Measurements from ENCODE around the gene SHISA9.

The SHISA9 gene

DNA sequence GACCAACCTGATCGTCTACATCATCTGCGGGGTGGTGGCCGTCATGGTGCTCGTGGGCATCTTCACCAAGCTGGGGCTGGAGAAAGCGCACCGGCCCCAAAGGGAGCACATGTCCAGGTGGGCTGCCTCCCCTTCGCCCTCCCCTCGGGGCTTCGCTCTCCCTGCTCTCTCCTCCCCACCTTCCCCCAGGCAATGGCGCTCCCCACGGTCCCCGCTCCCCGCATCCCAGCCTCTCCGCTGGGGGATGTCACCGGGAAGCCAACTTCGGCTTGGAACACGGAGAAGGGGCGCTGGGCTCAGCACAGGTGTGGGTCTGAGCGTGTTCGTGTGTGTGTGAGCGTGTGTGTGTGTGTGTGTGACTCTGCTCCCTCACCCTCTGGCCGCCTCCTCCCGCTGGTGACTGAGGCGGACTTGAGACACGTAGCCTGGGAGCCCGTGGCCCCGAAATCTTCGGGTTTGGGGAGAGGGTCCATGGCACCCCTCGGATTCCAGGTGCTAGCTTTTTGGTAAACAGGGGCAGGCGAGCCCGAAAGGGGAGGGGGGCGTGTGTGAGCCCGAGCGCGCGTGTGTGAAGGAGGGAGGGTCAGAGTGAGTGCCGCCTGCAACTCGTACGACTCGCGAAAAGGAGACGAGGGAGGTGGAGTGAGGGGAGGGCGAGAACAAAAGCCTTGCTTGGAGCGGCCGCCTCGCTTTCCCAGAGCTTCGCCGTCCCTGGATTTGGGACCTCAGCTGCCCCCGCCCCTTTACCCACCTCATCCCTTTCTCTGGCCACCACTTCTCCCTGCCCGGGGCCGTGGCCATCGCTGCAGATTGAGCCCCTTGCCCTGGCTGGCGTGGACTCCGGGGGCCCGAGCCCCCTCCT, 1.3 kb downstream of the SHISA9 start:
- Histone ChIP-seq H3F3A (ENCODE audit: insufficient read depth, low read length) (no peaks in the 10 kb centered on the region), H3K9ac (ENCODE audit: low read length) (no peak overlapping the region), H3K36me3 (ENCODE audit: insufficient read depth, low read length) (no peaks in the 10 kb centered on the region), H3K4me3 (ENCODE audit: low read depth, low read length, poor library complexity, severe bottlenecking) (no peak overlapping the region), H3K4me2 (ENCODE audit: low read length) (no peak overlapping the region), H3K79me2 (ENCODE audit: insufficient read depth, low read length) (no peaks in the 10 kb centered on the region), H2AFZ (ENCODE audit: low read length) (no peak overlapping the region), H3K9me3 (ENCODE audit: low read length) (no peaks in the 10 kb centered on the region), H3K27me3 (ENCODE audit: insufficient read depth, low read length) (no peaks in the 10 kb centered on the region; the same call in 1 of the 2 replicates), H3K4me1 (ENCODE audit: insufficient read depth, low read length, severe bottlenecking) (peaks cover 33% of the 10 kb centered on the region), H4K20me1 (ENCODE audit: insufficient read depth, low read length) (no peaks in the 10 kb centered on the region), H3K9me2 (ENCODE audit: low read depth, low read length) (no peaks in the 10 kb centered on the region), H3K27ac (ENCODE audit: low read depth, low read length, poor library complexity, severe bottlenecking) (no peak overlapping the region)
- TF ChIP-seq, protein P1, sequence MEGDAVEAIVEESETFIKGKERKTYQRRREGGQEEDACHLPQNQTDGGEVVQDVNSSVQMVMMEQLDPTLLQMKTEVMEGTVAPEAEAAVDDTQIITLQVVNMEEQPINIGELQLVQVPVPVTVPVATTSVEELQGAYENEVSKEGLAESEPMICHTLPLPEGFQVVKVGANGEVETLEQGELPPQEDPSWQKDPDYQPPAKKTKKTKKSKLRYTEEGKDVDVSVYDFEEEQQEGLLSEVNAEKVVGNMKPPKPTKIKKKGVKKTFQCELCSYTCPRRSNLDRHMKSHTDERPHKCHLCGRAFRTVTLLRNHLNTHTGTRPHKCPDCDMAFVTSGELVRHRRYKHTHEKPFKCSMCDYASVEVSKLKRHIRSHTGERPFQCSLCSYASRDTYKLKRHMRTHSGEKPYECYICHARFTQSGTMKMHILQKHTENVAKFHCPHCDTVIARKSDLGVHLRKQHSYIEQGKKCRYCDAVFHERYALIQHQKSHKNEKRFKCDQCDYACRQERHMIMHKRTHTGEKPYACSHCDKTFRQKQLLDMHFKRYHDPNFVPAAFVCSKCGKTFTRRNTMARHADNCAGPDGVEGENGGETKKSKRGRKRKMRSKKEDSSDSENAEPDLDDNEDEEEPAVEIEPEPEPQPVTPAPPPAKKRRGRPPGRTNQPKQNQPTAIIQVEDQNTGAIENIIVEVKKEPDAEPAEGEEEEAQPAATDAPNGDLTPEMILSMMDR (IDR thresholded peaks at IDR 0.05; ENCODE audit: low read length): no peak
- no peak for TF ChIP-seq EZH2 (IDR thresholded peaks at IDR 0.05; ENCODE audit: borderline replicate concordance, low read length)

DNA sequence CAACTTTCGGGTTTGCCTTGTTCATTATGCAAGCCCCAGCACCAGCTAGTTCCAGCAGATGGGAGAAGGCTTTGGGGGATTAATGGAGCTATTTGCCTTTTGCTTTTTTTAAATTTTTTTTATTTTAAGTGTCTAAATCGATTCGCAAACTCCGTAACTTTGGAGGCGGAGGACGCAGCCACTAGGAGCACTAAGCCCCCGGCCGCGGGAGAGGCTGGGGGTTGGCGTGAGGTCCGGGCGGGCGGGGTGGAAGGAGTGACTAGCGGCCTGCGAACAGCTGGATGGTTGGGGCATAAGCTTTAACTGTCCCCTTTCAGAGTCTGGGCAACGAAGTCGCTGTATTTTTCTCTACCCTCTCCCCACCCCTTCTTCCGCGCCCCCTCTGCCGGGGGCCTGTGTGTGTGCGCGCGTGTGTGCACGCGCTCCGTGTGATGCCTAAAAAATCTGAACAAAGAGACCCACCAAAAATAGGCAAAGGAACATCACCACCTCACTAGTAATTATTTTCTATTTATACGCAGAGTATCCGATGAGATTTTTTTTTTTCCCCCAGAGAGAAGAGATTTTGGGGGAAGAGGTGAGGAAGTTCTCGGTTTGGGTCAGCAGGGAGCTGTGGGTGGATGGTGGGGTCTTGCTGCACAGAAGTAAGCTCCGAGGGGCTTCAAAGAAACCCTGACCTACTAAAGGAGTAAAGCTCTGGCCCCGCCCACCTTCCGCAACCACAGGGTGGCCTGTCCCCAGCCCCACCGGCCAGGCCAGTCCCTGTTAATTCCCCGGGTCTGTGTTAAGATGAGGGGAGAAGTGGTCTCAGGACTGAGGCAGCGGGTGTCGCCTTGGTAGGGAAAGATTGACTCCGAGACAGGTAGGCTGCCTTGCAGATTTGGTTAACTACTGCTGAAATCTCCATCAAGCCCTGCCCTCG, 2.3 kb downstream of the SHISA9 start:
- Histone ChIP-seq H2AFZ (ENCODE audit: low read length) (no peak overlapping the region), H3K9ac (ENCODE audit: low read length) (no peak overlapping the region), H3F3A (ENCODE audit: insufficient read depth, low read length) (no peaks in the 10 kb centered on the region), H3K27me3 (ENCODE audit: insufficient read depth, low read length) (no peaks in the 10 kb centered on the region; the same call in 1 of the 2 replicates), H4K20me1 (ENCODE audit: insufficient read depth, low read length) (no peaks in the 10 kb centered on the region), H3K9me2 (ENCODE audit: low read depth, low read length) (no peaks in the 10 kb centered on the region), H3K36me3 (ENCODE audit: insufficient read depth, low read length) (no peaks in the 10 kb centered on the region), H3K4me1 (ENCODE audit: insufficient read depth, low read length, severe bottlenecking) (peaks cover 24% of the 10 kb centered on the region), H3K9me3 (ENCODE audit: low read length) (no peaks in the 10 kb centered on the region), H3K4me3 (ENCODE audit: low read depth, low read length, poor library complexity, severe bottlenecking) (no peak overlapping the region), H3K79me2 (ENCODE audit: insufficient read depth, low read length) (no peaks in the 10 kb centered on the region), H3K4me2 (ENCODE audit: low read length) (no peak overlapping the region), H3K27ac (ENCODE audit: low read depth, low read length, poor library complexity, severe bottlenecking) (no peak overlapping the region)
- TF ChIP-seq, protein P1 (IDR thresholded peaks at IDR 0.05; ENCODE audit: low read length): no peak
- no peak for TF ChIP-seq EZH2 (IDR thresholded peaks at IDR 0.05; ENCODE audit: borderline replicate concordance, low read length)

DNA sequence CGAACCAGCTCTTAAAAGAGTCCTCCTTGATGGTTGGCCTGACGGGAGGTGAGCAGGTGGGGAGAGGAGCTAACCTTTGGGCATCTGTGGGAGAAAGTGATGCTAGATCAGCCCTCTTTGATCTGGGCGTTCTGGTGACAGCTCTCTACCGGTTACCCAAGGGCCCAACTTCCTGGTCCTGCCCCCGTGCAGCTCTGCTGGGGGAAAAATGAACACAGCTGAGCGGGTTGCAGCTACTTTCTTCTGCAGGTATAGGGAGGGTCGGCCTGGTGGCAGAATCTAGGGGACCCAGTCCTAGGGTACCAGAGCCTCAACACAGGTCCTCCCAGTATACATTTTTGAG, 2.9 kb downstream of the SHISA9 start:
- no peak overlapping the region for H3K27ac ChIP-seq (ENCODE audit: low read depth, low read length, poor library complexity, severe bottlenecking)
- no peaks in the 10 kb centered on the region for H3K36me3 ChIP-seq (ENCODE audit: insufficient read depth, low read length)
- H3K4me2 ChIP-seq (ENCODE audit: low read length): no peak overlapping the region
- no peak overlapping the region for H3K9ac ChIP-seq (ENCODE audit: low read length)
- no peaks in the 10 kb centered on the region for H3K9me2 ChIP-seq (ENCODE audit: low read depth, low read length)
- H3K79me2 ChIP-seq (ENCODE audit: insufficient read depth, low read length): no peaks in the 10 kb centered on the region
- no peaks in the 10 kb centered on the region; the same call in 1 of the 2 replicates for H3K27me3 ChIP-seq (ENCODE audit: insufficient read depth, low read length)
- TF ChIP-seq, protein P1 (IDR thresholded peaks at IDR 0.05; ENCODE audit: low read length): no peak
- TF ChIP-seq EZH2 (IDR thresholded peaks at IDR 0.05; ENCODE audit: borderline replicate concordance, low read length): no peak
- peaks cover 20% of the 10 kb centered on the region for H3K4me1 ChIP-seq (ENCODE audit: insufficient read depth, low read length, severe bottlenecking)
- no peaks in the 10 kb centered on the region for H3K9me3 ChIP-seq (ENCODE audit: low read length)
- H2AFZ ChIP-seq (ENCODE audit: low read length): no peak overlapping the region
- H4K20me1 ChIP-seq (ENCODE audit: insufficient read depth, low read length): no peaks in the 10 kb centered on the region
- H3K4me3 ChIP-seq (ENCODE audit: low read depth, low read length, poor library complexity, severe bottlenecking): no peak overlapping the region
- no peaks in the 10 kb centered on the region for H3F3A ChIP-seq (ENCODE audit: insufficient read depth, low read length)

All from OCI-LY1 (cell line).